A549 (cell line): ENCODE results near the gene SEPTIN1. TPM values are rescaled to one million over a fixed set of nuclear protein-coding genes. Genes with fewer than 3 reads are reported as not detected.

Source experiments
- ATAC-seq, 2 experiments: fragments of 200-7000 bp in 1 of 2; fragments of >200 bp in 1 of 2; cut with Nextera tagmentation in 1 of 2; cut with Tn5 transposase in 1 of 2; 3 replicates each; pipeline versions ENCODE4 v1.8.0 to v1.9.1; 2018 to 2020; ENCODE audit warnings: mild to moderate bottlenecking in 1 of 2, moderate library complexity in 1 of 2
- CTCF ChIA-PET: fragments of 300-600 bp; sonication (Branson Sonifier 250); formaldehyde crosslinking; extraction: SDS; loops from one replicate; lab custom pipeline; 2021; ENCODE audit warnings: antibody characterized with exemption, inconsistent platforms; lab: Yijun Ruan, JAX
- POLR2A ChIA-PET: fragments of 350-600 bp; formaldehyde crosslinking; extraction: SDS; loops from one replicate; lab custom pipeline; 2021; ENCODE audit warnings: antibody characterized with exemption, inconsistent platforms; lab: Yijun Ruan, JAX
- DNase-seq, 2 experiments: peaks; one replicate each; pipeline versions ENCODE4 v3.0.0 to v3.0.0-alpha.2; 2011 to 2016; ENCODE audit warnings: low read depth in 1 of 2, low spot score in 1 of 2
- FAIRE-seq: peaks from 2 replicates; lab custom pipeline; 2011; peaks lifted over from hg19 to GRCh38; lab: Jason Lieb, UNC
- H3K27ac ChIP-seq, 2 experiments: fragments of >200 bp; sonication (Bioruptor Twin); formaldehyde crosslinking; 3 replicates each; pipeline ENCODE4 v1.5.1; 2016 to 2017
- H3K4me1 ChIP-seq: fragments of >200 bp; sonication (Bioruptor Twin); formaldehyde crosslinking; 3 replicates; pipeline ENCODE4 v1.6.1; 2016
- H3K4me2 ChIP-seq: fragments of >200 bp; sonication (Bioruptor Twin); formaldehyde crosslinking; 3 replicates; pipeline ENCODE4 v1.6.1; 2016
- H3K4me3 ChIP-seq: fragments of >200 bp; sonication (Bioruptor Twin); formaldehyde crosslinking; 3 replicates; pipeline ENCODE4 v1.5.1; 2016
- H3K9me3 ChIP-seq: fragments of >200 bp; sonication (Bioruptor Twin); formaldehyde crosslinking; 3 replicates; pipeline ENCODE4 v1.6.1; 2016
- ATOH8 ChIP-seq: fragments of 250-450 bp; sonication (Bioruptor Pico); IDR thresholded peaks from 2 replicates; pipeline ENCODE4 v1.5.0; 2020; ENCODE audit warnings: low read depth, mild to moderate bottlenecking, moderate library complexity
- CBX2 ChIP-seq: fragments of 200-600 bp; sonication (generic); IDR thresholded peaks from 2 replicates; pipeline ENCODE4 v1.6.1; 2016; ENCODE audit warnings: low read depth, mild to moderate bottlenecking, borderline replicate concordance
- E2F6 ChIP-seq: IDR thresholded peaks from 2 replicates; pipeline ENCODE4 v1.6.1; 2012; ENCODE audit warnings: low read depth, borderline replicate concordance
- EHF ChIP-seq: fragments of 250-450 bp; sonication (Bioruptor Pico); IDR thresholded peaks from 2 replicates; pipeline ENCODE4 v1.5.0; 2020; ENCODE audit warnings: mild to moderate bottlenecking
- EP300 ChIP-seq, 2 experiments: fragments of >200 bp; sonication (Bioruptor Twin); formaldehyde crosslinking; IDR thresholded peaks; 2 replicates in 1 of 2; 3 replicates in 1 of 2; pipeline ENCODE4 v1.6.1; 2016 to 2017
- HDAC2 ChIP-seq: fragments of 200-600 bp; sonication (generic); IDR thresholded peaks from 2 replicates; pipeline ENCODE4 v1.6.1; 2016
- HMGXB4 ChIP-seq: fragments of 250-450 bp; sonication (Bioruptor Pico); IDR thresholded peaks from 2 replicates; pipeline ENCODE4 v1.5.0; 2021; ENCODE audit warnings: mild to moderate bottlenecking, moderate library complexity, borderline replicate concordance
- JUN ChIP-seq, 2 experiments: fragments of >200 bp; sonication (Bioruptor Twin); formaldehyde crosslinking; IDR thresholded peaks; 2 replicates in 1 of 2; 3 replicates in 1 of 2; pipeline ENCODE4 v1.6.1; 2016 to 2017
- MAFK ChIP-seq: fragments of 450-650 bp; IDR thresholded peaks from 2 replicates; pipeline ENCODE4 v1.6.1; 2014; ENCODE audit not compliant: partially characterized antibody
- MAX ChIP-seq: IDR thresholded peaks from 2 replicates; pipeline ENCODE4 v1.6.1; 2012
- MAZ ChIP-seq: fragments of 150-350 bp; IDR thresholded peaks from 2 replicates; pipeline ENCODE4 v1.6.1; 2014; ENCODE audit warnings: antibody characterized with exemption, low read depth, low read length, borderline replicate concordance
- NPAS2 ChIP-seq: fragments of 250-450 bp; sonication (Bioruptor Pico); IDR thresholded peaks from 2 replicates; pipeline ENCODE4 v1.8.0; 2022; ENCODE audit warnings: mild to moderate bottlenecking, moderate library complexity, borderline replicate concordance
- PHF8 ChIP-seq: fragments of 200-600 bp; sonication (generic); IDR thresholded peaks from 2 replicates; pipeline ENCODE4 v1.6.1; 2016; ENCODE audit warnings: low read depth, mild to moderate bottlenecking, antibody characterized with exemption, moderate library complexity, borderline replicate concordance
- POLR2A ChIP-seq: IDR thresholded peaks from 2 replicates; pipeline ENCODE4 v1.6.1; 2012; ENCODE audit warnings: mild to moderate bottlenecking, low read length
- POLR2AphosphoS2 ChIP-seq: conservative IDR thresholded peaks from 2 replicates; pipeline ENCODE4 v1.6.1; 2012; ENCODE audit warnings: low read length, improper control_type of control experiment, inconsistent platforms
- RCOR1 ChIP-seq: fragments of 150-350 bp; IDR thresholded peaks from 2 replicates; pipeline ENCODE4 v1.6.1; 2014; ENCODE audit warnings: antibody characterized with exemption, low read length, low read depth
- SMC3 ChIP-seq: fragments of >200 bp; sonication (Bioruptor Twin); formaldehyde crosslinking; IDR thresholded peaks from 3 replicates; pipeline ENCODE4 v1.6.1; 2018; ENCODE audit warnings: inconsistent platforms
- SREBF2 ChIP-seq: fragments of 450-650 bp; IDR thresholded peaks from 2 replicates; pipeline ENCODE4 v1.6.1; 2014; ENCODE audit warnings: mild to moderate bottlenecking, moderate library complexity
- TFCP2L1 ChIP-seq: fragments of 250-450 bp; sonication (Bioruptor Pico); IDR thresholded peaks from 2 replicates; pipeline ENCODE4 v1.5.0; 2021; ENCODE audit warnings: mild to moderate bottlenecking
- ZC3H11A ChIP-seq: fragments of 450-650 bp; IDR thresholded peaks from 2 replicates; pipeline ENCODE4 v1.6.1; 2014; ENCODE audit warnings: antibody characterized with exemption, mild to moderate bottlenecking
- ZNF302 ChIP-seq: fragments of 250-450 bp; sonication (Bioruptor Pico); IDR thresholded peaks from 2 replicates; pipeline ENCODE4 v1.9.0; 2021; ENCODE audit warnings: inconsistent platforms, mild to moderate bottlenecking, moderate library complexity
- WGBS: methylation state at CpG from one replicate; pipeline ENCODE4 v1.1.6; 2017; ENCODE audit errors: missing lambda C conversion rate; 5-methylcytosine and 5-hydroxymethylcytosine counted together
- polyA plus RNA-seq, 4 experiments: library from polyadenylated mRNA; depleted of rRNA in 3 of 4; stranded (reverse); fragments of >200 nt; fragmentation: RNase III in 1 of 4; extraction: RNeasy Plus Mini Kit Qiagen cat#74134 plus additional on column Dnase treatment in 1 of 4; gene quantifications; 2 replicates in 3 of 4; 3 replicates in 1 of 4; pipeline ENCODE4 v1.2.3, GENCODE V29; 2011 to 2017

Gene SEPTIN1
- polyA plus RNA-seq, 2 of the 4 experiments (the other 2 are of a cell fraction): 0.17 to 0.65 TPM

- TF ChIP-seq HMGXB4 (CRISPR knock-in tag) (no peak), HDAC2 (no peak), EP300 (IDR thresholded peaks at IDR 0.05) (no peak), MAFK (no peak)
Measured at GRCh38 chr16:30380072-30380802, 2.1 kb downstream of the SEPTIN1 start (continued).

GRCh38 chr16:30379158-30379783, 3.1 kb downstream of the SEPTIN1 start:
- POLR2A ChIA-PET: interaction anchor here (0.9 to 2.0 kb wide), 3 partner anchors 16 to 39 kb away, joined by 5 to 7 read pairs (median 6); partner anchors contain the start of genes ZNF48 and ZNF771
- WGBS: 49% methylated on average over 27 of the region's 27 CpGs
- peak overlapping the region; percentile 73 for H3K4me2 ChIP-seq
- H3K4me3 ChIP-seq: peak overlapping the region; percentile 84
- TF ChIP-seq EHF (CRISPR knock-in tag) (no peak), ATOH8 (no peak), ZNF302 (CRISPR knock-in tag) (no peak), EP300 (IDR thresholded peaks at IDR 0.05) (no peak), NPAS2 (CRISPR knock-in tag) (no peak), RCOR1 (no peak)
- no peak for FAIRE-seq
- DNase-seq: no peak
- CTCF ChIA-PET: interaction anchor here (1.2 to 1.5 kb wide), 2 partner anchors 8 to 33 kb away, joined by 3 read pairs; no protein-coding TSS in a partner anchor
- H3K4me1 ChIP-seq: peaks cover 12% of the 10 kb centered on the region
- H3K9me3 ChIP-seq: no peaks in the 10 kb centered on the region
- ATAC-seq: no peak
- H3K27ac ChIP-seq: peak overlapping the region; percentile 90 to 96

GRCh38 chr16:30378236-30379157, 3.9 kb downstream of the SEPTIN1 start:
- H3K4me1 ChIP-seq: peaks cover 12% of the 10 kb centered on the region
- no peak for FAIRE-seq
- no peak for TF ChIP-seq SMC3
- TF ChIP-seq MAZ: no peak
- TF ChIP-seq POLR2A: peak; percentile 81
- peak; percentile 78 for TF ChIP-seq MAX
- TF ChIP-seq CBX2: no peak
- TF ChIP-seq SREBF2: no peak
- TF ChIP-seq E2F6: no peak
- no peak for TF ChIP-seq ATOH8
- TF ChIP-seq TFCP2L1 (CRISPR knock-in tag): 0 out of 2 replicates have a peak, but pooled peaks have one; percentile 12
- peak; percentile 14; the same call in 1 of the 2 replicates for TF ChIP-seq PHF8
- TF ChIP-seq ZC3H11A: no peak
- peak; percentile 20 to 62; a peak in 3 of 5 replicates for TF ChIP-seq JUN (IDR thresholded peaks at IDR 0.05)
- TF ChIP-seq POLR2AphosphoS2: no peak
- TF ChIP-seq, all 56 proteins: peak for 5
- H3K4me3 ChIP-seq: peak overlapping the region; percentile 84
- ATAC-seq (peak; percentile 89 to 97), DNase-seq (peak; percentile 93 to 98)
- WGBS: 2% methylated on average over 32 of the region's 67 CpGs
- POLR2A ChIA-PET: interaction anchor here (0.7 to 2.0 kb wide), 5 partner anchors 17 to 77 kb away, joined by 3 to 7 read pairs (median 5); partner anchors contain the start of genes ZNF48 and ZNF771
- no peaks in the 10 kb centered on the region for H3K9me3 ChIP-seq
- H3K27ac ChIP-seq: peak overlapping the region; percentile 93 to 96
- CTCF ChIA-PET: interaction anchor here (1.0 to 2.1 kb wide), 4 partner anchors 12 to 34 kb away, joined by 3 to 6 read pairs (median 6); partner anchors contain the start of gene ZNF48
- peak overlapping the region; percentile 73 for H3K4me2 ChIP-seq
